Measurements from ENCODE around the gene MICU1. TPM values are rescaled to one million over a fixed set of nuclear protein-coding genes. Genes with fewer than 3 reads are reported as not detected.

The MICU1 gene
- total and polyA plus RNA-seq, 2 experiments from 2014 or later: 27.5 to 52.3 TPM

GRCh38 chr10:72480861-72481260 lies 145.0 kb downstream of the MICU1 start:
- Histone ChIP-seq H4K20me1 (replicated peaks; ENCODE audit: insufficient read depth) (no peaks in the 10 kb centered on the region), H2AFZ (no peak overlapping the region), H3K4me3 (no peak overlapping the region), H3K27me3 (ENCODE audit: insufficient read depth) (no peaks in the 10 kb centered on the region), H3K79me2 (replicated peaks; ENCODE audit: insufficient read depth) (no peaks in the 10 kb centered on the region), H3K4me1 (ENCODE audit: insufficient read depth) (no peaks in the 10 kb centered on the region), H3K4me2 (no peak overlapping the region), H3K9me2 (ENCODE audit: insufficient read depth) (no peaks in the 10 kb centered on the region), H3F3A (replicated peaks; ENCODE audit: low read depth) (no peaks in the 10 kb centered on the region), H3K36me3 (ENCODE audit: insufficient read depth) (no peaks in the 10 kb centered on the region), H3K27ac (ENCODE audit: low read depth) (no peak overlapping the region)
- ATAC-seq: no peak
- Mint-ChIP-seq H3K4me3 (no peak overlapping the region), H3K9me3 (no peaks in the 10 kb centered on the region), H3K27ac (no peak overlapping the region), H3K4me1 (no peaks in the 10 kb centered on the region), H3K27me3 (ENCODE audit: insufficient read depth, low read depth, poor library complexity) (peaks cover 2% of the 10 kb centered on the region), H3K36me3 (ENCODE audit: low read depth) (no peaks in the 10 kb centered on the region)
- no peak for DNase-seq (ENCODE audit: low spot score)
- TF ChIP-seq JUNB (IDR thresholded peaks at IDR 0.05; ENCODE audit: unreplicated experiment) (no peak), ZNF331 (CRISPR knock-in tag; IDR thresholded peaks at IDR 0.05; ENCODE audit: low read depth) (no peak), ZNF114 (CRISPR knock-in tag; IDR thresholded peaks at IDR 0.05) (no peak), NANOG (IDR thresholded peaks at IDR 0.05; ENCODE audit: borderline replicate concordance) (no peak), STAT1 (IDR thresholded peaks at IDR 0.05; ENCODE audit: unreplicated experiment) (no peak), ZNF462 (CRISPR knock-in tag; IDR thresholded peaks at IDR 0.05) (no peak), ETS1 (IDR thresholded peaks at IDR 0.05) (no peak), CREB1 (CRISPR knock-in tag; IDR thresholded peaks at IDR 0.05; ENCODE audit: low read depth) (no peak), EZH2phosphoT487 (IDR thresholded peaks at IDR 0.05; ENCODE audit: unreplicated experiment) (no peak)

All from GM23338 (cell line).